ENCODE measurements around the gene SFXN4. TPM values are rescaled to one million over a fixed set of nuclear protein-coding genes. Genes with fewer than 3 reads are reported as not detected.

SFXN4 gene
- total RNA-seq, 6 experiments from 2014 or later: 16.0 to 152 (median 23.8) TPM

GRCh38 chr10:119210633-119211032 lies 45.1 kb upstream of the SFXN4 start:
- ATAC-seq (no peak), DNase-seq (no peak)
- Histone ChIP-seq H3K4me3 (no peak overlapping the region), H3K9me3 (no peaks in the 10 kb centered on the region), H3K27ac (peak overlapping the region in 2 of 3 donors; percentile 26 to 97), H3K36me3 (no peaks in the 10 kb centered on the region), H3K4me1 (peaks cover 0 to 8% (median 3%) of the 10 kb centered on the region in 4 donors), H3K27me3 (no peaks in the 10 kb centered on the region)
- TF ChIP-seq POLR2A (IDR thresholded peaks at IDR 0.05) (no peak), CTCF (IDR thresholded peaks at IDR 0.05) (no peak)
- intact Hi-C loops (cut with DNase I): no loop called here
- 82% methylated on average over 2 of the region's 2 CpGs for WGBS (ENCODE audit: insufficient coverage, low coverage, low lambda C conversion rate, missing lambda C conversion rate)

GRCh38 chr10:119209736-119210355 lies 44.3 kb upstream of the SFXN4 start:
- TF ChIP-seq POLR2A (IDR thresholded peaks at IDR 0.05) (no peak), CTCF (IDR thresholded peaks at IDR 0.05) (no peak)
- peak overlapping the region; percentile 0 to 97 (median 75) for H3K27ac ChIP-seq
- ATAC-seq (no peak), DNase-seq (no peak)
- H3K36me3 ChIP-seq: no peaks in the 10 kb centered on the region
- no peaks in the 10 kb centered on the region for H3K9me3 ChIP-seq
- H3K27me3 ChIP-seq: no peaks in the 10 kb centered on the region
- intact Hi-C loops (cut with DNase I): loop anchor here in 1 of 2 donors (10.0 kb wide), 1 partner anchor 205 kb away; no protein-coding TSS in a partner anchor
- WGBS (ENCODE audit: insufficient coverage, low coverage, low lambda C conversion rate, missing lambda C conversion rate): 50% methylated on average over 9 of the region's 9 CpGs
- H3K4me3 ChIP-seq: peak overlapping the region; percentile 21 to 84 (median 61)
- peaks cover 0 to 9% (median 3%) of the 10 kb centered on the region in 4 donors for H3K4me1 ChIP-seq

- intact Hi-C loops (cut with DNase I): loop anchor here in 1 of 2 donors (10.0 kb wide), 1 partner anchor 206 kb away; no protein-coding TSS in a partner anchor
- H3K9me3 ChIP-seq: no peaks in the 10 kb centered on the region
- peak overlapping the region; percentile 75 to 99 (median 97) for H3K27ac ChIP-seq
- no peaks in the 10 kb centered on the region for H3K27me3 ChIP-seq
- H3K4me1 ChIP-seq: peaks cover 0 to 9% (median 3%) of the 10 kb centered on the region in 4 donors
- no peaks in the 10 kb centered on the region for H3K36me3 ChIP-seq
- peak in 1 of 4 donors; percentile 12 for ATAC-seq
- TF ChIP-seq POLR2A (IDR thresholded peaks at IDR 0.05): no peak
- peak; percentile 63 to 67 (median 63) for TF ChIP-seq CTCF (IDR thresholded peaks at IDR 0.05)
- WGBS (ENCODE audit: insufficient coverage, low coverage, low lambda C conversion rate, missing lambda C conversion rate): 26% methylated on average over 9 of the region's 15 CpGs
- H3K4me3 ChIP-seq: peak overlapping the region; percentile 61 to 88 (median 84)
- peak in 2 of 3 donors; percentile 60 to 63 for DNase-seq
Observed at GRCh38 chr10:119209035-119209735, 43.7 kb upstream of the SFXN4 start.

GRCh38 chr10:119208553-119208940 lies 43.0 kb upstream of the SFXN4 start:
- intact Hi-C loops (cut with DNase I): loop anchor here in 1 of 2 donors (10.0 kb wide), 1 partner anchor 206 kb away; no protein-coding TSS in a partner anchor
- Histone ChIP-seq H3K4me1 (peaks cover 0 to 9% (median 3%) of the 10 kb centered on the region in 4 donors), H3K9me3 (no peaks in the 10 kb centered on the region), H3K27ac (peak overlapping the region; percentile 75 to 99 (median 97)), H3K27me3 (no peaks in the 10 kb centered on the region), H3K4me3 (peak overlapping the region; percentile 61 to 88 (median 84)), H3K36me3 (no peaks in the 10 kb centered on the region)
- DNase-seq (no peak), ATAC-seq (no peak)
- WGBS (ENCODE audit: insufficient coverage, low coverage, low lambda C conversion rate, missing lambda C conversion rate): 10% methylated on average over 3 of the region's 3 CpGs
- no peak for TF ChIP-seq CTCF (IDR thresholded peaks at IDR 0.05)
- TF ChIP-seq POLR2A (IDR thresholded peaks at IDR 0.05): no peak

All from right lobe of liver (tissue), 6 donors.